NCI-H2227 (cell line): ENCODE data around the gene MED20.

Experiments
- DNase-seq: peaks from one replicate; lab custom pipeline; 2025; ENCODE audit not compliant: unreplicated experiment; lab: John Stamatoyannopoulos, UW

Gene MED20

GRCh38 chr6:41914869-41915530 is 5.9 kb downstream of the MED20 start:
- no peak for DNase-seq

DNA sequence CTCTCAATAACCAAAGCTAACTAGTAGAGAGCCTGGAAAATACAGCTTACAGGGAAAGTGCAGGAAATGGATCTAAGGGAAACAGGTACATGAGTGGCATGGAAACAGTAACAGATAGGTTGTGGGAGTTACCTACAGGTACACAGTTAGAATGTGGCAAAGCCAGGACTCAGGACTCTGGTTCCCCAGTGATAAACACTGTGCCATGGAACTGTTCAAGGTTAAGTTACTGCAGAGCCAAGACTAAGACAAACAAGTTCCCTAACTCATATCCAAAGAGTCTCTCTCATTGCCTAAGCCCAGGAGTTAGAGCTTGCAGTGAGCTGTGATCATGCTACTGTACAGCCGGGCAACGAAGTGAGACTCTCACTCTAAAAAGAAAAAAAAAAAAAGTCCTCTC is 6.6 kb downstream of the MED20 start:
- DNase-seq: no peak

DNA sequence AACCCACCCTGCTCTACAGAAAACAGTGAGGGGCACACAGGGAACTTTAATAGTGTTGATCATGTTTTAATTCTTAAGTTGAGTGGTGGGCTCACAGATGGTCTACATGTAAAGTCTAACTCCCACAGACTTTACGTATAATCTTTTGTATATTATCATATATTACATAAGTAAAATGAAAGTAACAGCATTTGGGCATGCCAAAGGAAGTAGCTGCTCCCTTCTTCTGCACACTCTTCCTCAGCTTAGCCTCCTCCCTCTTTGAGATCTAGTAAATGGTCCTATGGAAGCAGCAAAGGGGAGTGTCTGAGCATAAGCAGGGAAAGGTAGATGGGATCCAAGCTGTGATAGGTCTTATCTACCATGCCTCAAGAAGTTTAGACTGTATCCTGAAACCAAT is 11.2 kb downstream of the MED20 start:
- no peak for DNase-seq

DNA sequence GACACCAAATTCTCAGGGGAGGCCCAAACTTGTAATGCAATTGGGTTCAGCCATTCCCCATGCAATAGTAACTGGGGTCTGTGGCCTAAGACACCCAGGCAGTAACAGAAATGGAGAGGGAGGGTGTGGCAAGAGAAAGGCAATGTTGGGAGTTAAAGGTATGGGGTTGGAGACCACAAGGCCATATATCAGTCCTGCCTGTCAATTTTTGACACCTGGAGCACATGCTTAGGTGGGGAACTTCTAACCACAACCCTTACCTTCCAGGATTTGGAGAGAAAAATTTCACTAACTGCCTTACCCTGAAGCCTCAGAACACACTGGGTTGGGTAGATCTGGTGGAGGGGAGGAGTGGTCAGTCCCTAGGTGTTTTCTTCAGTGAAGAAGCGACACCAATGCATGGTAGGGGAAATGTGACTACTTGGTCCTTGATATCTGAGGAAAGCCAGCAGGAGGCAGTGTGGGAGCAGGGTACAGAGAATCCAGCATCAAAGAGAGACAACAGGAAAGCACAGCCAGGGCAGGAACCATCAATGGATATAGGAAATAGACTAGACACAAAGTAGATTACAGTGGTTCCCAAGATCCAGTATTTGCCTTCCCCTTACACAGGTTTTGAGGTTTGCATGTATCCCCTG is 18.9 kb downstream of the MED20 start:
- peak; percentile 29 for DNase-seq

DNA sequence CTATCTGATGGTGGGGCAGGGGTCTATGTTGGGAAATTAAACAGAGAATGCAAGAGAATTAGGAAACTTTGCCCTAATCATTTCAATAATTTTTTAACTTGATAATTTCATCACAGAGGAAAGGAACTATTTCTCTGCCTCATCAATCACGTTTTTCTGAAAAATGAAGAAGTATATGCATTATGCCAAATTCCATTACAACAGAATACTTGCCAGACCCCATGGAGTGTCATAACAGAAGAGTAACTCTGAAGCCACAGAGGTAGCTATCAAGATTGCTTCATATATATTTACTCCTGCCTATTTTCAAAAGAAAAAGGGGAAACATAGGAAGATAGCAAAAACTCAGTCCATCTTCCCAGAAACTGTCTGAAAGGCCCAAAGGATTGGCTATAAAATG is 20.1 kb downstream of the MED20 start:
- DNase-seq: no peak

- no peak for DNase-seq
Observed at GRCh38 chr6:41896281-41896680, 24.7 kb downstream of the MED20 start.

DNA sequence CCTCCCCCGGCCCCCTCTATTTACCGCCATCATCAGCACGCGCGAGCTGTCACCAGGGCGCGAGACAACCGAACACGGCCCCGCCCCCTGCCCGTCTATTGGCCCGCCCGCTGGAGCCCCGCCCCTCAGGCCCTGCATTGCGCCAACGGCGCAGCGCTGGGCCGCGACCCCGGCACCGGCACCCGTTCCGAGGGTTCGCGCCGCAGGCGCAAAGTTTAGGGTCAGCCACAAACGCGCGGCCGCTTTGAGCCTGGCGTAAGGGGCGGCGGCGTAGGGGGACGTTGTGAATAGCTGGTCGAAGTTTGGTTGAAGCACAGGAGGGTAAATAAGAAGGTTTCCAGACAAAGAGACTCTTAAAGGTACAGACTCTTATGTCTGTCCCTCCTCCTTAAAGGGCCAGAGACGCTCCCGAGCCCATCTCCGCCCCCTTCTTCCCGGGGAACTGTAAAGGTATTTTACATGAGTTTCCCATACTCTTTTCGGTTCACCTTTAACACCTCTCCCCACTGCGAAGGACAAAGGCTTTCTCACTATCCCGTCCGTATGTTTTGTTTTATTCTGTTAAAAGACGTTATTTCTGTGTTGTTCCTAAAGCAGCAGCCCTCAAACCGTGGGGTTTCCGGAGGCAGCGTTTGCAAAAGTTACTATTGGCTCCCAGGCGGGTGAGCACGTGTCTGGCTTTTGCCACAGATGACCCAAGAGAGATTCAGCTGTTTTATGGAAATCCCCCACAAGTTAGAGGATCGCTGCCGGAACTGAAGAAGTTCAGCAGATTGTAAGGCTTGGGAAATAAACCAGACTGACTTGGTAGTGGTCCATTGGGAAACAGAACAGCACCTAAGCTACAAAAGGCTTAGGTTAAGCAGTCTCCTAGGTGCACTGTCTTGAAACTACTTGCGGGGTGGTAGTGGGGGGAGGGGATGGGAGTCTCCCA is 25.4 kb downstream of the MED20 start, which contains the start of gene USP49:
Gene USP49 (minus strand): TSS at position 76 of the 934 bp plus-strand sequence. CDS start 88,392 bp downstream, outside the sequence.
- DNase-seq: peak; percentile 92

DNA sequence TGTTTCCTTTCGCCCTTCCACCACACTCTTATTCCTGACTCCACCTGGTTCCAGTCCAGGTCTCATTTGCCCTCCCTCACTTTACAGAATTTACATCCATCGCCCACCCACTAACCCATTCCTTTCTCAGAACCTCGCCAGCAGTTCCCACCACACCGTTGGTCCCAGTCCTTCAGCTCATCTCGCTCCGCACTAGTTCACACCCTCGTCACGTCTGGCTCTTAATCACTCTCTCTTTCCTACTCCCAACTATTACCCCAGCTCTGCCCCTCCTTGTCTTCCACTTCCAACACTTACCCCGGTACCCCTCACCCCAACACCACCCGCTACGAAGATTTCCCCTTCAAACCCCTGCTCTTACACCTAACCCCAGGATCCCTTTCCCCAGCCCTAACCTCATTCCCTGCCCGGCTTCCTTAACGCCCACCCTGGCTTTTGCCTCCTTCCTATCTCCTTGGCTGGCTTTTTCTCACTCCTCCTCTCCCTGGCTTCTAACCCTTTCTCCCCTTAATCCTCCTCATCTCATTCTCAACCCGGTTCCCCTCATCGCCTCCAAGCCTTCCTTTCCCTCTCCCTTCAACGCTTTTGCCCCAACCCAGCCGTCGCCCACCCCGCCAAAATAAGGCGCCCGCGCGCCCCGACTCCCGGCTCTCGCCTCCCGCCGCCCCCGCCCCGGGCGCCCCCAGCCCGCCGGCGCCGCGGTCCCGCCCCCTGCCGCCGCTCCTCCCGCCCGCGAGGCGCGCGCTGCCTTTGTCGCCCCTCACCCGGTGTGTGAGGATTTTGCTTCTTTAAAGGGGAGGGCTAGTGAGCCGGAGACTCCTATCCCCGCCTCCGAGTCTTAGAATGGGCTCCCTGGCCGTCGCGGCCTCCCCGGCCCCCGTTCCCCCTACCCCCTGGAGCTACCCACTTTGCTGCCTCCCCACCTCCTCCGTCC is 26.3 kb downstream of the MED20 start:
- peak; percentile 36 for DNase-seq

DNA sequence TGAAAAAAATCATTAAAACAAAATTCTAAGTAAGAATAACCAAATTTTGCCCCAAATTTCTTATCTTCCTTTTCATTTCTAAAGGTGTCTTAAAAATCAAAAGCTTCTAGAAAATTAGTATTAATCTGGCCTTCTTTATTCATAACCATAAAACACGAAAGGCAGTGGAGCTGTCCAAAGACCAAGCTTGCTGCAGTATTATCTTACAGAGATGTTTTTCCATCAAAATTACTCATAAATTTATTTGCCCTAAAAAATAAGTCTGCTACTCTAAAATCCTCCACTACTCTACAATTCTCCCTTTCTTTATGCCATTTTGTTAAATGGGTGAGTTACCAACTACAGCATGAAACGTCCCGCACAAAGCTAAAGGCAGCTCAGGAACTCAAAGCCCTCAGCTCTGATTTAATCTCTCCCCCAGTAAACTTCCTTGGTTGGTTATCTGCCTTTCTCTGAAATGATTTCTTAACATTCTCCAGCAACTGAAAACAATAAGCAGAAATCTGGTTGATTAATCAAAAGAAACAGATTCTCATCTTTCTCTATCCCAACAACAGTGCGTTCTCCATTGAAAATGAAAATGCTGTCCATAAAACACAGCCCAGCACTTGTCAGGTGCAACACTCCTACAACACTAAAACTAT is 27.9 kb downstream of the MED20 start:
- DNase-seq: no peak

GRCh38 chr6:41887331-41887751 is 33.6 kb downstream of the MED20 start:
- DNase-seq: no peak

- DNase-seq: no peak
Observed at GRCh38 chr6:41885930-41886329, 35.0 kb downstream of the MED20 start.

- no peak for DNase-seq
Observed at GRCh38 chr6:41884957-41885356, 36.0 kb downstream of the MED20 start.

GRCh38 chr6:41881506-41881905 is 39.4 kb downstream of the MED20 start:
- DNase-seq: no peak

- DNase-seq: no peak
Observed at GRCh38 chr6:41878961-41879405, 42.0 kb downstream of the MED20 start.

GRCh38 chr6:41878246-41878645 is 42.7 kb downstream of the MED20 start:
- DNase-seq: no peak

DNA sequence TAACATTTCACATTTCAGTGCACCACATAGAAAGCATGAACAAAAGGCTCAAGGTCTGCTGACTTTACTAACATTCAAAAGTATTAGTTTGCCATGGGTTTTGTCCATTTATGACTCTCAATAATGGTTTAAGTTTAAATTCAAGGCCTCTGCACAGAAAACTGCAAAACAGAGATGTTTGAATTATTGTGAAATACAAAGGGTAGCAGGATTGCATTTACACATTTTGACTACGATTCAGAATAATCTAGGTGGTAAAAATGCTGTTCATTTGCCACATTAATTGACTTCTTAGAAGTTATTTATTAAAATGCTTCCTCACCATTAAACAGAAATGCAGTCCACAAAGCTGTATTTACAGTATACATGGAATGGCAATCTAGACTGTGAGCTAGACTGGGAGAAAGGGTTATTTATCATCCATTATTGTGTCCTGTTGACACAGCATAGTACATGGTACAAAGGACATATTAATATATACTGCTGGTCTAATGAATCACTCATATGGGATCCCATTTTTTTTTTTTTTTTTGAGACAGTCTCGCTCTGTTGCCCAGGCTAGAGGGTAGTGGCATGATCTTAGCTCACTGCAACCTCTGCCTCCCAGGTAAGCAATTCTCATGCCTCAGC is 43.8 kb downstream of the MED20 start:
- DNase-seq: no peak

- no peak for DNase-seq
Observed at GRCh38 chr6:41874741-41875140, 46.2 kb downstream of the MED20 start.

GRCh38 chr6:41872147-41872546 is 48.8 kb downstream of the MED20 start:
- DNase-seq: no peak

DNA sequence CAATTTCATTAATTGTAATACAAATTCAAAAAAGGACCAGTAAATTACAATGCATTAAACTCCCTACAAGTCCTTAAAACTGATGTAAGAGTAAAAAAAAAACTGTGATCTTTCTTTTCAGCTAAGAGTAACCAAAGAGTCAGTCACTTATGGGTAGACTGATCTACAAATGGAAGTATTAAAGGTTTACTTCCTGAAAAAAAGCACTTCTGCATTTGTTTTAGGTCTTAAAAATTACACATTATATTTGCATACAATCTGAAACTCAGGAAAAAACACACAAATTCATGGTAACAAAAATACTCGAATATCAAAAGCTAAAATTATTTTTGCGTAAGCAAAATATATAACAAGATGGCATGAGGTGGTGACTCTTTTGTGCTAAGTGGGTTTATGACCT is 49.2 kb downstream of the MED20 start:
- no peak for DNase-seq

GRCh38 chr6:41859356-41859755 is 61.6 kb downstream of the MED20 start:
- DNase-seq: no peak
